A549 (cell line): ENCODE measurements around the gene ALPP.
"Not testable (repeated sequence)": the region's sequence is repeated elsewhere in the genome, so short reads cannot be mapped to it uniquely, and the experiment has no call there.

ENCODE experiments used
- BHLHE40 ChIP-seq: IDR thresholded peaks from 2 replicates; pipeline ENCODE4 v1.6.1; 2012; ENCODE audit warnings: low read depth, low read length, inconsistent platforms
- CHD4 ChIP-seq: fragments of 200-600 bp; sonication (generic); IDR thresholded peaks from 2 replicates; pipeline ENCODE4 v1.6.1; 2016; ENCODE audit warnings: antibody characterized with exemption, mild to moderate bottlenecking, borderline replicate concordance
- MAFK ChIP-seq: fragments of 450-650 bp; IDR thresholded peaks from 2 replicates; pipeline ENCODE4 v1.6.1; 2014; ENCODE audit not compliant: partially characterized antibody
- RAD21 ChIP-seq, 2 experiments: fragments of >200 bp in 1 of 2; sonication (Bioruptor Twin) in 1 of 2; formaldehyde crosslinking in 1 of 2; IDR thresholded peaks in 1 of 2; conservative IDR thresholded peaks in 1 of 2; 2 replicates in 1 of 2; 3 replicates in 1 of 2; pipeline ENCODE4 v1.6.1; 2012 to 2018; ENCODE audit warnings: inconsistent platforms in 1 of 2
- RCOR1 ChIP-seq: fragments of 150-350 bp; IDR thresholded peaks from 2 replicates; pipeline ENCODE4 v1.6.1; 2014; ENCODE audit warnings: antibody characterized with exemption, low read length, low read depth
- TF ChIP-seq, protein P1 (sequence below): fragments of >200 bp; sonication (Bioruptor Twin); formaldehyde crosslinking; IDR thresholded peaks from 3 replicates; pipeline ENCODE4 v1.5.1; 2016

DNA sequence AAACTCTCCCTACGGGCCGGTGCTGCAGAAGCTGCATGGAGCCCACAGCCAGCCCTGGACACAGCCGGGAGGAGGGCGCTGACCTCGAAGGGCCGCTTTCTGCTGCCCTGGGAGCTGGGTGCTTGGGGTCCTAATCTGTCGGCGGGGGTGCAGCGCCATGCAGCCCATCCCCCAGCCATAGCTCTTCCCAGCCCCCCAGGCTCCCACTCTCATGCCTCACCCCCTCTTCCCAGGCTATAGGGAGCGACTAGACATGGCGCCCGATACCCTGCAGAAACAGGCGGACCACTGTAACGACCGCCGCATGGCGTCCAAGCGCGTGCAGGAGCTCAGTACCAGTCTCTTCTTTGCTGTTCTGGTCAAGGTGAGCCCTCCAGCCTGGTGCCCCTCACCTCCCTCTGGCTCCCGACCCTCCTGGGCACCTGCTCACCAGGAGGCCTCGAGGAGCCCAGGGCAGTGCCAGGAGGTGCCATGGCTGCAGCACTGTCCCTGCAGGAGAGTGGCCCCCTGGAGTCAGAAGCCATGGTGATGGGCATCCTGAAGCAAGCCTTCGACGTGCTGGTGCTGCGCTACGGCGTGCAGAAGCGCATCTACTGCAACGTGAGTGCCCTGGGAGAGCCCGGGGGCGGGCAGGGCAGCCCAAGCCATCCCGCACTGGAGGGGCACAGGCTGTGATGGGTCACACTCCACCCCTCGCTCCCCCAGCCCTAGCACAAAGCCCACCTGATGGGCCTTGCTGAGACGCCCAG is 44.2 kb upstream of the ALPP start:
- TF ChIP-seq, protein P1, sequence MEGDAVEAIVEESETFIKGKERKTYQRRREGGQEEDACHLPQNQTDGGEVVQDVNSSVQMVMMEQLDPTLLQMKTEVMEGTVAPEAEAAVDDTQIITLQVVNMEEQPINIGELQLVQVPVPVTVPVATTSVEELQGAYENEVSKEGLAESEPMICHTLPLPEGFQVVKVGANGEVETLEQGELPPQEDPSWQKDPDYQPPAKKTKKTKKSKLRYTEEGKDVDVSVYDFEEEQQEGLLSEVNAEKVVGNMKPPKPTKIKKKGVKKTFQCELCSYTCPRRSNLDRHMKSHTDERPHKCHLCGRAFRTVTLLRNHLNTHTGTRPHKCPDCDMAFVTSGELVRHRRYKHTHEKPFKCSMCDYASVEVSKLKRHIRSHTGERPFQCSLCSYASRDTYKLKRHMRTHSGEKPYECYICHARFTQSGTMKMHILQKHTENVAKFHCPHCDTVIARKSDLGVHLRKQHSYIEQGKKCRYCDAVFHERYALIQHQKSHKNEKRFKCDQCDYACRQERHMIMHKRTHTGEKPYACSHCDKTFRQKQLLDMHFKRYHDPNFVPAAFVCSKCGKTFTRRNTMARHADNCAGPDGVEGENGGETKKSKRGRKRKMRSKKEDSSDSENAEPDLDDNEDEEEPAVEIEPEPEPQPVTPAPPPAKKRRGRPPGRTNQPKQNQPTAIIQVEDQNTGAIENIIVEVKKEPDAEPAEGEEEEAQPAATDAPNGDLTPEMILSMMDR: not testable (repeated sequence)
- not testable (repeated sequence) for TF ChIP-seq RAD21 (conservative IDR thresholded peaks at IDR 0.05 in 1 of 2, IDR thresholded peaks at IDR 0.05 in 1 of 2); CHD4; BHLHE40; MAFK; RCOR1
